Loucy (cell line): ENCODE measurements around the gene EPB41L2.

Experiments
- H2AFZ ChIP-seq: fragments of 200-600 bp; sonication (generic); 2 replicates; pipeline ENCODE4 v1.6.0; 2016; ENCODE audit warnings: antibody characterized with exemption, mild to moderate bottlenecking, low read length, moderate library complexity
- H3F3A ChIP-seq: fragments of 200-600 bp; 2 replicates; pipeline ENCODE4 v1.6.0; 2016; ENCODE audit warnings: antibody characterized with exemption, low read depth, mild to moderate bottlenecking
- H3K27me3 ChIP-seq: fragments of 200-600 bp; sonication (generic); 2 replicates; pipeline ENCODE4 v1.6.1; 2014; ENCODE audit warnings: low read length, mild to moderate bottlenecking; ENCODE audit not compliant: insufficient read depth, poor library complexity, severe bottlenecking
- H3K36me3 ChIP-seq: fragments of 200-600 bp; sonication (generic); 2 replicates; pipeline ENCODE4 v1.6.1; 2016; ENCODE audit warnings: low read length; ENCODE audit not compliant: insufficient read depth
- H3K4me1 ChIP-seq: fragments of 200-600 bp; sonication (generic); 2 replicates; pipeline ENCODE4 v1.5.1; 2014; ENCODE audit warnings: low read length, mild to moderate bottlenecking; ENCODE audit not compliant: insufficient read depth, poor library complexity, severe bottlenecking
- H3K4me2 ChIP-seq: fragments of 200-600 bp; sonication (generic); 2 replicates; pipeline ENCODE4 v1.6.0; 2014; ENCODE audit warnings: antibody characterized with exemption, low read length, low read depth, mild to moderate bottlenecking; ENCODE audit not compliant: poor library complexity, severe bottlenecking
- H3K4me3 ChIP-seq: fragments of 200-600 bp; sonication (generic); 2 replicates; pipeline ENCODE4 v1.5.1; 2014; ENCODE audit warnings: low read length, mild to moderate bottlenecking, mixed read lengths; ENCODE audit not compliant: poor library complexity, severe bottlenecking
- H3K79me2 ChIP-seq: fragments of 200-600 bp; sonication (generic); 2 replicates; pipeline ENCODE4 v1.6.1; 2014; ENCODE audit warnings: low read length; ENCODE audit not compliant: insufficient read depth
- H3K9ac ChIP-seq: fragments of 200-600 bp; sonication (generic); 2 replicates; pipeline ENCODE4 v1.6.0; 2014; ENCODE audit warnings: mild to moderate bottlenecking, low read depth, low read length, moderate library complexity; ENCODE audit not compliant: poor library complexity, severe bottlenecking
- H3K9me2 ChIP-seq: fragments of 200-600 bp; sonication (generic); replicated peaks from 2 replicates; pipeline ENCODE4 v1.6.1; 2016; ENCODE audit warnings: low read depth, low read length, mixed read lengths
- H3K9me3 ChIP-seq: fragments of 200-600 bp; sonication (generic); 2 replicates; pipeline ENCODE4 v1.6.1; 2014; ENCODE audit warnings: mild to moderate bottlenecking, antibody characterized with exemption, low read length, low read depth; ENCODE audit not compliant: insufficient read depth
- H4K20me1 ChIP-seq: fragments of 200-600 bp; sonication (generic); 2 replicates; pipeline ENCODE4 v1.6.0; 2014; ENCODE audit warnings: antibody characterized with exemption, low read length, mild to moderate bottlenecking; ENCODE audit not compliant: insufficient read depth, poor library complexity, severe bottlenecking
- CTCF ChIP-seq: fragments of 200-600 bp; sonication (generic); conservative IDR thresholded peaks from 2 replicates; pipeline ENCODE4 v1.5.1; 2014; ENCODE audit warnings: mild to moderate bottlenecking, antibody characterized with exemption, low read length
- EZH2phosphoT487 ChIP-seq: fragments of 200-600 bp; IDR thresholded peaks from 2 replicates; pipeline ENCODE4 v1.6.1; 2018; ENCODE audit warnings: antibody characterized with exemption, mild to moderate bottlenecking, moderate library complexity, borderline replicate concordance

Gene EPB41L2

GRCh38 chr6:130932438-130932837, 130.6 kb downstream of the EPB41L2 start:
- H3K9me2 ChIP-seq: no peaks in the 10 kb centered on the region
- no peak overlapping the region for H2AFZ ChIP-seq
- no peak overlapping the region for H3K9ac ChIP-seq
- TF ChIP-seq EZH2phosphoT487: no peak
- TF ChIP-seq CTCF: no peak
- H3F3A ChIP-seq: no peaks in the 10 kb centered on the region
- H3K27me3 ChIP-seq: no peaks in the 10 kb centered on the region
- H3K4me3 ChIP-seq: no peak overlapping the region
- H3K36me3 ChIP-seq: peaks cover 4% of the 10 kb centered on the region
- H4K20me1 ChIP-seq: no peaks in the 10 kb centered on the region
- no peak overlapping the region for H3K4me2 ChIP-seq
- no peaks in the 10 kb centered on the region for H3K9me3 ChIP-seq
- peaks cover 30% of the 10 kb centered on the region for H3K79me2 ChIP-seq
- H3K4me1 ChIP-seq: no peaks in the 10 kb centered on the region

GRCh38 chr6:130931683-130932082, 131.4 kb downstream of the EPB41L2 start:
- no peaks in the 10 kb centered on the region for H4K20me1 ChIP-seq
- H3K4me1 ChIP-seq: no peaks in the 10 kb centered on the region
- H2AFZ ChIP-seq: no peak overlapping the region
- H3K4me2 ChIP-seq: no peak overlapping the region
- no peak overlapping the region for H3K9ac ChIP-seq
- H3K4me3 ChIP-seq: no peak overlapping the region
- H3K9me2 ChIP-seq: no peaks in the 10 kb centered on the region
- TF ChIP-seq EZH2phosphoT487 (no peak), CTCF (no peak)
- peaks cover 30% of the 10 kb centered on the region for H3K79me2 ChIP-seq
- H3F3A ChIP-seq: no peaks in the 10 kb centered on the region
- H3K36me3 ChIP-seq: peaks cover 4% of the 10 kb centered on the region
- H3K27me3 ChIP-seq: no peaks in the 10 kb centered on the region
- H3K9me3 ChIP-seq: no peaks in the 10 kb centered on the region

GRCh38 chr6:130929036-130929678, 133.9 kb downstream of the EPB41L2 start:
- no peaks in the 10 kb centered on the region for H3K4me1 ChIP-seq
- H3K36me3 ChIP-seq: peaks cover 18% of the 10 kb centered on the region
- no peaks in the 10 kb centered on the region for H3F3A ChIP-seq
- H3K27me3 ChIP-seq: no peaks in the 10 kb centered on the region
- H2AFZ ChIP-seq: no peak overlapping the region
- H3K79me2 ChIP-seq: peaks cover 27% of the 10 kb centered on the region
- TF ChIP-seq CTCF (no peak), EZH2phosphoT487 (no peak)
- H4K20me1 ChIP-seq: no peaks in the 10 kb centered on the region
- no peaks in the 10 kb centered on the region for H3K9me2 ChIP-seq
- H3K4me2 ChIP-seq: no peak overlapping the region
- no peak overlapping the region for H3K9ac ChIP-seq
- no peak overlapping the region for H3K4me3 ChIP-seq
- H3K9me3 ChIP-seq: no peaks in the 10 kb centered on the region
